BE2C (cell line): ENCODE measurements around the gene HLCS.

ENCODE experiments used
- DNase-seq: peaks from one replicate; pipeline ENCODE4 v3.0.0-alpha.2; 2020
- H3K27me3 ChIP-seq: fragments of 250-450 bp; sonication (Bioruptor Pico); 2 replicates; pipeline ENCODE4 v1.5.1; 2020; ENCODE audit warnings: mild to moderate bottlenecking
- H3K36me3 ChIP-seq: fragments of 250-450 bp; sonication (Bioruptor Pico); 2 replicates; pipeline ENCODE4 v1.5.1; 2020; ENCODE audit warnings: mild to moderate bottlenecking
- H3K4me1 ChIP-seq: fragments of 250-450 bp; sonication (Bioruptor Pico); 2 replicates; pipeline ENCODE4 v1.5.1; 2020
- H3K4me3 ChIP-seq: 2 replicates; pipeline ENCODE4 v1.5.1; 2011; ENCODE audit warnings: low read depth, low read length
- H3K9me3 ChIP-seq: fragments of 250-450 bp; sonication (Bioruptor Pico); 2 replicates; pipeline ENCODE4 v1.5.1; 2020
- TF ChIP-seq, protein P1 (sequence below): IDR thresholded peaks from 2 replicates; pipeline ENCODE4 v1.5.1; 2012; ENCODE audit warnings: mild to moderate bottlenecking, low read depth, low read length

Gene HLCS

DNA sequence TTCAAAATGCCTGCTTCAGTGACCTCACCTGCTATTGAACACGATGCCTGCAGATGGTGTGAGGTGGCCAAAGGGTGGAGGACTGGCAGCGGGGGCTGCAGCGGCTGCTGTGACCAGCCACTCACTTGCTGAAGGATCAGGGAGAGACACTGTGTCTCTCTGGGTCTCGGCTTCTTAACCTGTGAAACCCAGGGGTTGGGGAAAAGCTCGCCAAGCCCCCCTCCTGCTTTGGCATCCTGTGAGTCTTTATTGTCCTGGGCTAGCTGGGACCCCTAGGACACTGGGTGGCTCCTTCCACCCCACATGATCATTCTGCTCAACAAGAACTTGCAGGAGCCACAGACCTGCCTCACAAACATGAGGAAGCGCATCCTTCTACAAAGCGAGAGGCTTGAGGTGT, 154.7 kb downstream of the HLCS start:
- TF ChIP-seq, protein P1, sequence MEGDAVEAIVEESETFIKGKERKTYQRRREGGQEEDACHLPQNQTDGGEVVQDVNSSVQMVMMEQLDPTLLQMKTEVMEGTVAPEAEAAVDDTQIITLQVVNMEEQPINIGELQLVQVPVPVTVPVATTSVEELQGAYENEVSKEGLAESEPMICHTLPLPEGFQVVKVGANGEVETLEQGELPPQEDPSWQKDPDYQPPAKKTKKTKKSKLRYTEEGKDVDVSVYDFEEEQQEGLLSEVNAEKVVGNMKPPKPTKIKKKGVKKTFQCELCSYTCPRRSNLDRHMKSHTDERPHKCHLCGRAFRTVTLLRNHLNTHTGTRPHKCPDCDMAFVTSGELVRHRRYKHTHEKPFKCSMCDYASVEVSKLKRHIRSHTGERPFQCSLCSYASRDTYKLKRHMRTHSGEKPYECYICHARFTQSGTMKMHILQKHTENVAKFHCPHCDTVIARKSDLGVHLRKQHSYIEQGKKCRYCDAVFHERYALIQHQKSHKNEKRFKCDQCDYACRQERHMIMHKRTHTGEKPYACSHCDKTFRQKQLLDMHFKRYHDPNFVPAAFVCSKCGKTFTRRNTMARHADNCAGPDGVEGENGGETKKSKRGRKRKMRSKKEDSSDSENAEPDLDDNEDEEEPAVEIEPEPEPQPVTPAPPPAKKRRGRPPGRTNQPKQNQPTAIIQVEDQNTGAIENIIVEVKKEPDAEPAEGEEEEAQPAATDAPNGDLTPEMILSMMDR: no peak
- H3K36me3 ChIP-seq: no peaks in the 10 kb centered on the region
- no peak for DNase-seq
- no peaks in the 10 kb centered on the region for H3K4me1 ChIP-seq
- H3K4me3 ChIP-seq: no peak overlapping the region
- H3K9me3 ChIP-seq: no peaks in the 10 kb centered on the region
- H3K27me3 ChIP-seq: no peaks in the 10 kb centered on the region

DNA sequence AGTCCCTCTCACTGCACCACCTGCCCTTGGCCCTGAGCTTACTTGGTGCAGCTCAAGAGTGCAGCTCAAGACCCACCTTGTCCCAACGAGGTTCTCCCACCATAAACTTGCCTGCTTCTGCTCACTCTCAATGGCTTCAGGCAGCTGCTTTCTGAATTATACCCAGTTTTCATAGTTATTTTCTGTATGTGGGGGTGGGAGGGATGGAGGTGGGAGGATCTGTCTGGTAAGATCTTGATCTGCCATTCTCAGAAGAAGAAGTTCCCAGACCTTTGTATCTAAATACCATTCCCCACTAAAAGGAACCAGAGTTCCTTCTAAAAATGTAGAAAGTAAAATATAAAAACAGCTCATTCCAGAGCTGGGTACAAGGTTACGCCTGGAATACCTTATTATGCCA, 156.0 kb downstream of the HLCS start:
- Histone ChIP-seq H3K4me3 (no peak overlapping the region), H3K27me3 (no peaks in the 10 kb centered on the region), H3K36me3 (no peaks in the 10 kb centered on the region), H3K4me1 (no peaks in the 10 kb centered on the region), H3K9me3 (no peaks in the 10 kb centered on the region)
- DNase-seq: no peak
- TF ChIP-seq, protein P1: no peak

DNA sequence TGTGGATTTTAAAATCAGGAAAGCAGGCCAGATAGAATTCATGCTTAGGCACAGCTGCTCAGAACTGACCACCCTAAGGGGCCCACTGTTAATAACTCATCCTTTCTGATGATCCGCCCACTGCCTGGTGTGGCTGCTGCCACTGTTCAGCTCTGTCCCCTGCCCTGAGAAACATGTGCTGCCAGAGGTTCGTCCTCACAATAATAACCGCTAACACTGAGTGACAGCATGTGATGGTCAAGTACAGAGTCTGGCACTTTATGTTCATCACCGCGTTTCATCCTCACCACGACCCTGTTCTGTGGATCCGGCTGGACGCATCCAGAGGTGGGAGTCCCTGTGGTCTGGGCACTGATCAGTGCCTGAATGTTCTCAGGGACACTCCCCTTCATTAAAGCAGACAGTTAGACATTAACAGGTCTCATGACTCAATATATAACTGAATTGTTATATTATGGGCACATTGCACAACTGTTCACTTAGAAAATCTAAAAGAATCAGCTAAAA, 159.0 kb downstream of the HLCS start:
- no peaks in the 10 kb centered on the region for H3K36me3 ChIP-seq
- no peak for DNase-seq
- no peak overlapping the region for H3K4me3 ChIP-seq
- TF ChIP-seq, protein P1: no peak
- no peaks in the 10 kb centered on the region for H3K4me1 ChIP-seq
- H3K27me3 ChIP-seq: no peaks in the 10 kb centered on the region
- no peaks in the 10 kb centered on the region for H3K9me3 ChIP-seq

DNA sequence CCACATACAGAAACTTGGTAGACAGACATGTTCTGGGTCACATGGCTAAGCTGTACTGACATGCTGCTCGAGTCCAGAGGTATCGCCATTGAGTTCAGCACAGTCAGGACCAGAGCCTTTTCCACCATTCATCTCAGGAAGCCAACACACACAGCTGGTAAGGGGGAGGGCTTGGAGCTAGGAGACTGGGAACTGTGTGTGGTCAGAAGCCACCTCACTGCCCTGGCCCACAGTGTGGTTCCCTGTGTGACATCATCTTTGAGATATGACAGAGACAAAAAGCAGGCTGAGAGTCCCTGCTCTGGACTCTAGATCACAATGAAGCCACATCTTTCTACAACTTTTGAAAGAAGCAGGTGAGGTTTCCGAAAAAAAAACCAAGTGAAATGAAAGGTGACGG, 160.4 kb downstream of the HLCS start:
- TF ChIP-seq, protein P1: no peak
- H3K4me1 ChIP-seq: no peaks in the 10 kb centered on the region
- no peak overlapping the region for H3K4me3 ChIP-seq
- no peaks in the 10 kb centered on the region for H3K36me3 ChIP-seq
- no peak for DNase-seq
- H3K27me3 ChIP-seq: no peaks in the 10 kb centered on the region
- no peaks in the 10 kb centered on the region for H3K9me3 ChIP-seq

DNA sequence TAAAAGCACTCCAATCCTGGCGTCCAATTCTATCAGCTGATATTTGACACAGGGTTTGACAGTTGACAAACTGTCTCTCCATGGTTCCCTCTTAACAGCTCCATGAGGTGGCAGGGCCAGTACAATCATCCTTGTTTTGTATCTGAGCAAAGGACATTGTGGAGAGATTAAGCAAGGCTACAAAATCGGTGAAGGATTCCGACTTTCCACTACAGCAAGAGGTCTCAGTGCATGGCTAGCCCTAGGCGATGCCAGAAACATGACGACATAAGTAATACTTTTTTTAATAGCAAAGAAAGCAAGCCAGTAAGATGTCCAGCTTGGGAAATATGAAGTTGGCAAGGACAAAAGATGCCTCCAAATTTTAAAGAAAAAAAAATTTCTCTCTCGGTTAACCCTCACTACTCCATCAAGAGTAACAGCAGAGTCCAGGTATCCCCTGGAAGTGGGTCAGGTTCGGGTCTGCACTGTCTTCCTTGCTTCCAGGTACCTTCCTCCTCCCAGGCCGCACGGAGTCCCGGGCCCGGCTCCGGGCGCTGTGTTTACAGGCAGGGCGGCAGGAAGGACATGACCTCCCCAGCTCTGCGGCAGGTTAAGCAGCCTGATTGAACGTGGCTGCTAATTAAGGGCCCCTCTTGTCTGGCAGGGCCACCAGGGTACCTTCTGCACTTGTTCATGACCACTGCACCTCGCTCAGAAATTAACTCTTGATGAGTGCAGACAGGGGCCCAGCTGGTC, 161.4 kb downstream of the HLCS start:
- TF ChIP-seq, protein P1: no peak
- DNase-seq: no peak
- Histone ChIP-seq H3K9me3 (no peaks in the 10 kb centered on the region), H3K27me3 (no peaks in the 10 kb centered on the region), H3K4me3 (no peak overlapping the region), H3K4me1 (no peaks in the 10 kb centered on the region), H3K36me3 (no peaks in the 10 kb centered on the region)

DNA sequence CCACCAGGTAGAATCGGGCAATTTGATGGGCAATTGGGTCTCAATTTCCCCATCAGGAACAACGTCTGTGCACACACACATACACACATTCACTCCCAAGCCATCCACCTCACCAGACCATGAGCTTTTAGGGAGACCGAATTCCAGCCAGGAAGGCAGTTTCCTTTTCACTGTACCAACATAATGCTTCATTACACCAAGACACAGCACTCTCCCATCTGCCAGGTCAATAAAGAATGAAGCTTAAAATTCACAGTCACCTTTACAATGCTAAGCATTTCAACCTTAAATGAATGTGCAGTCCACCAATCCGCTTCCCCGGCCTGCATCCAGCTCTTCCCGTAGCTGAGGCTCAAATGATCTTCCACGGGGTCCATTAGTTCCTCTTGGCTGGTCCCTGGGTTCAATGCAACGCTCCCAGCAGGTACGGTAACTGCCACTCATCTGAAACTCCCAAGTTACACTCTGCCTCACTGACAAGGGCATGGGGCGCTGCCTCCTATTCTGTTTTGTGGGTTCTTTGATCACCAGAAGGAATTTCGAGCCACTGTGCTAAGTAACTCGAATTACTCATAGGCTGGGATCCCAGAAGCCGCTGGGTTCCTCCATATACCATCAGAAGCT, 162.5 kb downstream of the HLCS start:
- TF ChIP-seq, protein P1: no peak
- Histone ChIP-seq H3K9me3 (no peaks in the 10 kb centered on the region), H3K4me1 (no peaks in the 10 kb centered on the region), H3K36me3 (no peaks in the 10 kb centered on the region), H3K4me3 (no peak overlapping the region), H3K27me3 (no peaks in the 10 kb centered on the region)
- DNase-seq: no peak
